ENCODE results near the gene KCNC1. TPM values are rescaled to one million over a fixed set of nuclear protein-coding genes. Genes with fewer than 3 reads are reported as not detected.

The KCNC1 gene
- total RNA-seq, 4 donors from 2014 or later, result not detected

DNA sequence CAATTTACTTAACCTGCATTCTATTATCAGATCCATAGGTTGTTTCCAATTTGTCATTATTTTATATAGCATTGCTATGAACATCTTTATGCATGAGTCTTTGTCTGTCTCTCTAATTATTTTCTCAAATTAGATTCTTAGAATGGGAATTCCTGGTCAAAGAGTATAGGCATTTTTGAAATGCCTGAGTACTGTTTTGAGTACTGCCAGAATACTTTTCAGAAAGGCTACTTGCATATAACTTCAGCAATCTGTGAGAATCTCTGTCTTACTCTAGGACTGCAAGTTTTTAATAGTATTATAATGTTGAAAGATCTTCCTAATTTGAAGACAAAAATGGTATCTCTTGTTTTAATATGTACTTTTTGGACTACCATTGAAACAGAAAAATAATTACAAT is 56.6 kb downstream of the KCNC1 start:
- no peak for DNase-seq (ENCODE audit: low spot score in 2 of 2)
- H3K9me3 ChIP-seq, result no peaks in the 10 kb centered on the region
- H3K4me3 ChIP-seq, result no peak overlapping the region
- no peak overlapping the region for H3K27ac ChIP-seq
- no peaks in the 10 kb centered on the region for H3K27me3 ChIP-seq
- peaks cover 0 to 29% (median 0%) of the 10 kb centered on the region in 3 donors for H3K36me3 ChIP-seq
- H3K4me1 ChIP-seq, result no peaks in the 10 kb centered on the region
- TF ChIP-seq EP300 (IDR thresholded peaks at IDR 0.05), result no peak
- TF ChIP-seq POLR2A (IDR thresholded peaks at IDR 0.05), result no peak
- TF ChIP-seq, protein P1, sequence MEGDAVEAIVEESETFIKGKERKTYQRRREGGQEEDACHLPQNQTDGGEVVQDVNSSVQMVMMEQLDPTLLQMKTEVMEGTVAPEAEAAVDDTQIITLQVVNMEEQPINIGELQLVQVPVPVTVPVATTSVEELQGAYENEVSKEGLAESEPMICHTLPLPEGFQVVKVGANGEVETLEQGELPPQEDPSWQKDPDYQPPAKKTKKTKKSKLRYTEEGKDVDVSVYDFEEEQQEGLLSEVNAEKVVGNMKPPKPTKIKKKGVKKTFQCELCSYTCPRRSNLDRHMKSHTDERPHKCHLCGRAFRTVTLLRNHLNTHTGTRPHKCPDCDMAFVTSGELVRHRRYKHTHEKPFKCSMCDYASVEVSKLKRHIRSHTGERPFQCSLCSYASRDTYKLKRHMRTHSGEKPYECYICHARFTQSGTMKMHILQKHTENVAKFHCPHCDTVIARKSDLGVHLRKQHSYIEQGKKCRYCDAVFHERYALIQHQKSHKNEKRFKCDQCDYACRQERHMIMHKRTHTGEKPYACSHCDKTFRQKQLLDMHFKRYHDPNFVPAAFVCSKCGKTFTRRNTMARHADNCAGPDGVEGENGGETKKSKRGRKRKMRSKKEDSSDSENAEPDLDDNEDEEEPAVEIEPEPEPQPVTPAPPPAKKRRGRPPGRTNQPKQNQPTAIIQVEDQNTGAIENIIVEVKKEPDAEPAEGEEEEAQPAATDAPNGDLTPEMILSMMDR (IDR thresholded peaks at IDR 0.05), result no peak

DNA sequence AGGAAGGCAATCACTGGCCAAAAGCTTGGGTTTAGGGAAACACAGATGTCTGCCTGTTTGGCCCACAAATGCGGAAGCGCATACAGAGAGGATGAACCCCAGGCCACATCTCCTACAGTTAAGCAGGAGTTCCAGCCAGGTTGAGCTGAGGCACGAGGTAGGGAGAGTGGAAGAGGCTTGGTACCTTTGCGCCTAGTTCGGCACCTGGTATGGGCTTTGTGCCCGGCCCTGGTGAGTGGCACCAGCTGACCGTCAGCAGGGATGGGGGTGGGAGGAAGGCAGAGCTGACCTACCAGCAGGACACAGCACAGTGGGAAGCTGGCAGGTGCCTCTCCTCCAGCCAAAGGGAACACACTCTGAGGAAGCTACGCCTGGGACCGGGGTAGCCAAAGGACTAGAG is 57.6 kb downstream of the KCNC1 start:
- WGBS, 2 donors, result 95 to 96% methylated on average over 8 to 9 of the region's 9 CpGs
- Histone ChIP-seq H3K9me3 (no peaks in the 10 kb centered on the region), H3K27ac (no peak overlapping the region), H3K27me3 (no peaks in the 10 kb centered on the region), H3K36me3 (peaks cover 0 to 27% (median 0%) of the 10 kb centered on the region in 3 donors), H3K4me1 (no peaks in the 10 kb centered on the region), H3K4me3 (no peak overlapping the region)
- no peak for DNase-seq (ENCODE audit: low spot score in 2 of 2)
- TF ChIP-seq POLR2A (IDR thresholded peaks at IDR 0.05), result no peak
- TF ChIP-seq, protein P1 (IDR thresholded peaks at IDR 0.05), result no peak
- TF ChIP-seq EP300 (IDR thresholded peaks at IDR 0.05), result no peak

DNA sequence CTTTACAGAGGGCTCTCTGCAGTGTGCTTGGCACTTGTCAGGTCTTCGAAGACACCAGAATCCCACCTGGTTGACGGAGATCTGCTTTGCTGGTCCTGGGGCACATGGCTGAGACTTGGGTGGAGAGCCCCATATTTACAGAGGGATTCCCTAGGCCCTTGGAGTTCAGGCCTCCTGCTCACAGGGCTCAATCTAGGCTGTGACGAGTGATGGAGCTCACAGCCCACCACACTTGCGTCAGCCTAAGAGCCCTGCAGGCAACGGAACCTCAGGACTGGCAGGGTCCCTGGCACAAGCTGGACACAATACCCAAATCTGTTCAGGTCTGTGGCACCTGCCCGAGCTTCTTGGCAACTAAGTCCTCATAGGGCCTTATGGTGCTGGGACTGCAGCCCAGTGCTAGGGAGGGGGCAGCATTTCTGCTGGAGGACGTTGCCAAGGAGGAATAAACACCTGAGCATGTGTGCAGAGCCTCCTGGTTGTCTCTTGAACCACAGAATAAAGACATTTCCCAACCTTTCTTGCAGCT is 59.1 kb downstream of the KCNC1 start:
- no peak for DNase-seq (ENCODE audit: low spot score in 2 of 2)
- 91 to 96% methylated on average over 6 to 7 of the region's 7 CpGs for WGBS, 2 donors
- H3K36me3 ChIP-seq, result peaks cover 0 to 12% (median 0%) of the 10 kb centered on the region in 3 donors
- H3K4me3 ChIP-seq, result no peak overlapping the region
- no peak for TF ChIP-seq POLR2A (IDR thresholded peaks at IDR 0.05)
- H3K9me3 ChIP-seq, result no peaks in the 10 kb centered on the region
- H3K27ac ChIP-seq, result no peak overlapping the region
- H3K4me1 ChIP-seq, result no peaks in the 10 kb centered on the region
- H3K27me3 ChIP-seq, result no peaks in the 10 kb centered on the region

DNA sequence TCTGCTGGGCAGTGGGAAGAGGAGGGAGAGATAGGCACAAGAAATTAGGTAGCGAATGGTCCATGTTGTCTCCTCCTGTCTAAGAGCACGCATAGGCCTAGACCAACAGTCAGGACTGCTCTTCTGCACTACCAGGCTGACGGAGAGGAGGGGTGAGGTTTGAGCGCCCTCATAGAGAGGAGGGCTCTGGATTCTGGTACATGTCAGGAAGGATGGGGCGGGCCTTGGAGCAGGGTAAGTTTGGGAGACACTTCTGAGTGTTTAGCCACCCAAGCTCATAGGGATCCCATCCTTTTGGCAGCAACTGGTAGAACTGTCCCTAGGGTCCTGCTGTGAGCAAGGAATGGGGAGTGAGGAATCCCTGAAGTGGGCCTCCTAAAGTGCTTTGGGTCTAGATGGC is 60.4 kb downstream of the KCNC1 start:
- 89% methylated on average over 5 of the region's 5 CpGs for WGBS, 2 donors
- Histone ChIP-seq H3K36me3 (peaks cover 0 to 12% (median 0%) of the 10 kb centered on the region in 3 donors), H3K4me1 (no peaks in the 10 kb centered on the region), H3K27me3 (no peaks in the 10 kb centered on the region), H3K4me3 (no peak overlapping the region), H3K27ac (no peak overlapping the region), H3K9me3 (no peaks in the 10 kb centered on the region)
- no peak for TF ChIP-seq EP300 (IDR thresholded peaks at IDR 0.05)
- TF ChIP-seq, protein P1 (IDR thresholded peaks at IDR 0.05), result no peak
- no peak for TF ChIP-seq POLR2A (IDR thresholded peaks at IDR 0.05)
- no peak for DNase-seq (ENCODE audit: low spot score in 2 of 2)

DNA sequence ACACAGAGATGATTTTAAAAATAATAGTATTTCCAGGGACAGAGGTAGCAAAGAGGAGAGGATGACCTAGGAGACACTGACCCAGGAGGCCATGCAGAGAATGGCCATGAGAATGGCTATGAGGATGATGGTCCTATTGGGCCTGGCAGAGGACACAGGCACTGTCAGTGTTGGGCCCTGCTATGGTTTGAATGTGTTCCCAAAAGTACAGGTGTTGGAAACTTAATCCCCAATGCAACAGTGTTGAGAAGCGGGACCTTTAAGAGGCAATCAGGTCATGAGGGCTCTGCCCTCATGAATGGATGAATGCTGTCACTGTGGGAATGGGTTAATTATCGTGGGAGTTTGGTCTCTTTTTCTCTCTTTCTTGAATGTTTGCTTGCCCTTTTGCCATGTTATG is 61.6 kb downstream of the KCNC1 start:
- Histone ChIP-seq H3K27me3 (no peaks in the 10 kb centered on the region), H3K36me3 (peaks cover 0 to 15% (median 0%) of the 10 kb centered on the region in 3 donors), H3K4me1 (no peaks in the 10 kb centered on the region), H3K4me3 (no peak overlapping the region), H3K27ac (no peak overlapping the region), H3K9me3 (no peaks in the 10 kb centered on the region)
- no peak for DNase-seq (ENCODE audit: low spot score in 2 of 2)
- no peak for TF ChIP-seq POLR2A (IDR thresholded peaks at IDR 0.05)
- TF ChIP-seq EP300 (IDR thresholded peaks at IDR 0.05), result no peak
- TF ChIP-seq, protein P1 (IDR thresholded peaks at IDR 0.05), result no peak
- 67 to 85% methylated on average over 2 of the region's 2 CpGs for WGBS, 2 donors

DNA sequence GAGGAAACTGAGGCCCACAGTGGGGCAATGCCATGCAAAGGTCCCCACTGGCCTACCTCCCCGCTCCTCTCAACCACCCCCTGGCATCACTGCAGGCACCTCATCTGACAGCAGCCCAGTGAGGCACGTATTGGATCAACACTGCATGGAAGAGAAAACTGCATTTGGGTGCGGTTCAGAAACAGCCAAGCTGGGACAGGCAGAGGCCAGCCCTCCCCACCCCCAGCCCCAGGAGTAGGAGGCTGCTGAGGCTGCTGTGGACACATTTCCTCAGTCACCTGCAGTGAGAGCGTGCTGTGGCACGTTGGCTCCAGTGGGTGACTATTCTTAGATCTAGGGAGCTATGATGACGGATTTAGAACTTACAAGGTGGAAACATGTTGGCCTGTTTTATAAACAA is 63.7 kb downstream of the KCNC1 start:
- Histone ChIP-seq H3K27ac (no peak overlapping the region), H3K27me3 (no peaks in the 10 kb centered on the region), H3K4me3 (no peak overlapping the region), H3K4me1 (no peaks in the 10 kb centered on the region), H3K9me3 (no peaks in the 10 kb centered on the region), H3K36me3 (peaks cover 0 to 15% (median 0%) of the 10 kb centered on the region in 3 donors)
- no peak for TF ChIP-seq POLR2A (IDR thresholded peaks at IDR 0.05)
- no peak for TF ChIP-seq EP300 (IDR thresholded peaks at IDR 0.05)
- TF ChIP-seq, protein P1 (IDR thresholded peaks at IDR 0.05), result no peak
- no peak for DNase-seq (ENCODE audit: low spot score in 2 of 2)
- 81 to 83% methylated on average over 6 of the region's 6 CpGs for WGBS, 2 donors

Measured in tibial nerve (tissue), 4 donors.